Caco-2 (cell line): ENCODE data around the gene ITPR3. TPM values are rescaled to one million over a fixed set of nuclear protein-coding genes. Genes with fewer than 3 reads are reported as not detected.

ENCODE experiments used
- BruUV-seq: library from RNA; stranded (reverse); fragments of 400-500 nt; replicated peaks from 2 replicates; lab custom pipeline; 2021; lab: Mats Ljungman, UMichigan
- CTCF ChIA-PET: fragments of 300-600 bp; sonication (Branson Sonifier 250); formaldehyde crosslinking; loops from one replicate; lab custom pipeline; 2022; ENCODE audit warnings: antibody characterized with exemption; lab: Charles Lee
- POLR2A ChIA-PET: fragments of 300-600 bp; sonication (Branson Sonifier 250); formaldehyde crosslinking; loops from one replicate; lab custom pipeline; 2022; ENCODE audit warnings: antibody characterized with exemption; lab: Charles Lee
- DNase-seq, 2 experiments: peaks; one replicate each; pipeline versions ENCODE4 v3.0.0 to v3.0.0-alpha.2; 2020 to 2022
- H3K27me3 ChIP-seq: replicated peaks from 2 replicates; pipeline ENCODE4 v1.6.0; 2011; ENCODE audit warnings: low read length; ENCODE audit not compliant: control insufficient read depth, insufficient read depth
- H3K36me3 ChIP-seq: 2 replicates; pipeline ENCODE4 v1.5.1; 2011; ENCODE audit warnings: low read length; ENCODE audit not compliant: control insufficient read depth, insufficient read depth
- H3K4me1 ChIP-seq: fragments of 250-450 bp; sonication (Bioruptor Pico); 2 replicates; pipeline ENCODE4 v1.5.1; 2020; ENCODE audit warnings: mild to moderate bottlenecking
- H3K4me3 ChIP-seq: 2 replicates; pipeline ENCODE4 v1.5.1; 2011; ENCODE audit warnings: low read depth, mild to moderate bottlenecking, control low read depth, low read length
- H3K9me3 ChIP-seq: fragments of 250-450 bp; sonication (Bioruptor Pico); 2 replicates; pipeline ENCODE4 v1.5.1; 2020; ENCODE audit warnings: mild to moderate bottlenecking, moderate library complexity
- H3K27ac Mint-ChIP-seq: one replicate; pipeline ENCODE4 v1.8.0; 2022; ENCODE audit warnings: mixed read lengths; ENCODE audit not compliant: unreplicated experiment
- H3K27me3 Mint-ChIP-seq: one replicate; pipeline ENCODE4 v1.8.0; 2022; ENCODE audit warnings: mixed read lengths; ENCODE audit not compliant: insufficient read depth, unreplicated experiment
- H3K36me3 Mint-ChIP-seq: one replicate; pipeline ENCODE4 v1.8.0; 2022; ENCODE audit warnings: mild to moderate bottlenecking, mixed read lengths; ENCODE audit not compliant: insufficient read depth, unreplicated experiment
- H3K4me1 Mint-ChIP-seq: one replicate; pipeline ENCODE4 v1.8.0; 2022; ENCODE audit warnings: low read depth, mixed read lengths; ENCODE audit not compliant: unreplicated experiment
- H3K4me3 Mint-ChIP-seq: one replicate; pipeline ENCODE4 v1.8.0; 2022; ENCODE audit warnings: mild to moderate bottlenecking, moderate library complexity, mixed read lengths; ENCODE audit not compliant: unreplicated experiment
- H3K9me3 Mint-ChIP-seq: one replicate; pipeline ENCODE4 v1.8.0; 2022; ENCODE audit warnings: mixed read lengths; ENCODE audit not compliant: unreplicated experiment
- CTCF ChIP-seq, 2 experiments: fragments of 200-600 bp in 1 of 2; IDR thresholded peaks; 1 replicate in 1 of 2; 2 replicates in 1 of 2; pipeline versions ENCODE4 v1.5.1 to v1.8.0; 2011 to 2022; ENCODE audit warnings: antibody characterized with exemption in 1 of 2, control low read depth in 1 of 2, inconsistent platforms in 1 of 2, low read depth in 1 of 2, low read length in 1 of 2, mild to moderate bottlenecking in 1 of 2, moderate library complexity in 1 of 2; ENCODE audit not compliant: insufficient read depth in 1 of 2, severe bottlenecking in 1 of 2, unreplicated experiment in 1 of 2
- intact Hi-C: fragments of 100-400 bp; cut with micrococcal nuclease; formaldehyde crosslinking; loops from one replicate; pipeline ENCODE4 v1.10.0; 2022; ENCODE audit not compliant: unreplicated experiment
- total RNA-seq: library from RNA; stranded (reverse); gene quantifications from 2 replicates; pipeline ENCODE4 v1.2.3, GENCODE V29; 2022

The ITPR3 gene
- total RNA-seq, 1 experiment from 2014 or later: 42.1 TPM

DNA sequence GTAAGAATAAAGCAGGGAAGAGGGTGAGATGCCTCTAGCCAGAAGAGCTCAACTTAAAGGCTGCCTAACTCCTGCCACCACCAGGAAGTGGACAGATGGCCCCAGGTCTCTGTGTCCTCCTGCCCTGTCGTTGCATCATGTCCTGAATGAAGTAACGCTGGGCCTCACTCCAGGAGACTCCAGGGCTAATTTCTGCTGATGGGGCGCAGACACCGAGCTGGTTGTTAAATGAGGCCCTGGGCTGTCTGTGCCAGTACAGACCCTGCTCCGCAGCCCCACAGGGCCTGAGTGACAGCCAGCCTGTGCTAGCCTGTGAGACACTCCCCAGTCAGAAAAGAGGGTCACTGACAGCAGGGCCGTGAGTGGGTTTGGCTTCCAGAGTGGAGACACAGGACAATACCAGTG is 119.1 kb downstream of the ITPR3 start:
- intact Hi-C loops: no loop called here
- H3K4me1 Mint-ChIP-seq: no peaks in the 10 kb centered on the region
- peak overlapping the region; percentile 42 for H3K27ac Mint-ChIP-seq
- Histone ChIP-seq H3K4me1 (peaks cover 12% of the 10 kb centered on the region), H3K27me3 (no peaks in the 10 kb centered on the region), H3K36me3 (no peaks in the 10 kb centered on the region), H3K9me3 (no peaks in the 10 kb centered on the region), H3K4me3 (no peak overlapping the region)
- no peaks in the 10 kb centered on the region for H3K9me3 Mint-ChIP-seq
- ChIA-PET CTCF (no interaction called here), POLR2A (interaction anchor here (0.6 to 0.8 kb wide), 2 partner anchors 16 to 29 kb away, joined by 3 to 4 read pairs; partner anchors contain the start of gene UQCC2)
- H3K27me3 Mint-ChIP-seq: no peaks in the 10 kb centered on the region
- DNase-seq: no peak
- no peak overlapping the region for H3K4me3 Mint-ChIP-seq
- H3K36me3 Mint-ChIP-seq: no peaks in the 10 kb centered on the region
- no peak for TF ChIP-seq CTCF (IDR thresholded peaks at IDR 0.05; ENCODE audit: insufficient read depth in 1 of 2, low read depth in 1 of 2, low read length in 1 of 2, severe bottlenecking in 1 of 2, unreplicated experiment in 1 of 2)
- no TSS peak for BruUV-seq

DNA sequence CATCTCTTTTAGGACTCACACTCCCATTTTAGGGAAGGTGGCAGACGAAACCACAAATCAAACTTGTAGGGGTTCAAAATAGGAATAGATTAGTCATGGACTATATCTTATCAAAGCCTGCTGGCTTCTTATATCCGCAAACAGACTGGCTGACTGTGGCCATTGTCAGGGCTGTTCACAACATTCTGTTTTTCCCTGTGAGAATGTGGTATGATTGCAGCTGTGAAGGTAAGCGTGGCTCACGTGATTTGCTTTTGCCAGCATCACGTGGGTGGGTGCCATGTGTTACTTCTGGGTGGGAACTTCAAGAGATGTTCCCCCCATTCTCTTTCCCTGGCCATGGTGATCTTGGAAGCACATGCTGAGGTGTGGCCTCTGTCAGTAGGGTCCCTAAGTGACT is 119.7 kb downstream of the ITPR3 start:
- H3K36me3 ChIP-seq: no peaks in the 10 kb centered on the region
- no peak for TF ChIP-seq CTCF (IDR thresholded peaks at IDR 0.05; ENCODE audit: insufficient read depth in 1 of 2, low read depth in 1 of 2, low read length in 1 of 2, severe bottlenecking in 1 of 2, unreplicated experiment in 1 of 2)
- H3K4me3 ChIP-seq: no peak overlapping the region
- Mint-ChIP-seq H3K4me1 (no peaks in the 10 kb centered on the region), H3K27ac (no peak overlapping the region), H3K27me3 (no peaks in the 10 kb centered on the region), H3K4me3 (no peak overlapping the region), H3K9me3 (no peaks in the 10 kb centered on the region), H3K36me3 (no peaks in the 10 kb centered on the region)
- no TSS peak for BruUV-seq
- peaks cover 12% of the 10 kb centered on the region for H3K4me1 ChIP-seq
- ChIA-PET POLR2A (no interaction called here), CTCF (no interaction called here)
- H3K9me3 ChIP-seq: no peaks in the 10 kb centered on the region
- intact Hi-C loops: no loop called here
- no peak for DNase-seq
- no peaks in the 10 kb centered on the region for H3K27me3 ChIP-seq

DNA sequence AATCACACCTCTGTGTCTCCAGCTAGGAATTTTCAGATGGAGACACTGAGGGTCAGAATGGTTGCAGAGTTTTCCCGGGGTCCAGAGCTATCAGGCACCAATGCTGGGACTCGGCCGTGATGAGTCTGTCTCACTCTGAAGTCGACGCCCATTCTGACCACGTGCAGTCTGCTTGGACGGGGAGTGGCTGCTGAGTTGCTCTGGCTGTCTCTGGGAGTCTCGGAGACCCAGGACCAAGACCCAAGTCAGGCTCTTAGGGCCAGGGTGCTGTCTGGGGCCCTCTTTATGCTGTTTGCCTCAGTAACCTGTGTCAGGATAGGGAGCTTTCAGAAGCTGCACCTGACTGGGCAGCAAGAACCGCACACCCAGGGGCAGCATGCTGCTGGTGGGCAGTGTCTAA is 121.0 kb downstream of the ITPR3 start:
- Histone ChIP-seq H3K27me3 (no peaks in the 10 kb centered on the region), H3K36me3 (no peaks in the 10 kb centered on the region), H3K4me3 (no peak overlapping the region), H3K4me1 (peaks cover 12% of the 10 kb centered on the region), H3K9me3 (no peaks in the 10 kb centered on the region)
- no peak for TF ChIP-seq CTCF (IDR thresholded peaks at IDR 0.05; ENCODE audit: insufficient read depth in 1 of 2, low read depth in 1 of 2, low read length in 1 of 2, severe bottlenecking in 1 of 2, unreplicated experiment in 1 of 2)
- no peaks in the 10 kb centered on the region for H3K36me3 Mint-ChIP-seq
- no peak overlapping the region for H3K27ac Mint-ChIP-seq
- H3K27me3 Mint-ChIP-seq: no peaks in the 10 kb centered on the region
- H3K4me1 Mint-ChIP-seq: peaks cover 2% of the 10 kb centered on the region
- ChIA-PET CTCF (interaction anchor here (0.6 to 3.8 kb wide), 2 partner anchors 31 to 191 kb away, joined by 3 to 23 read pairs; partner anchors contain the start of gene UQCC2), POLR2A (no interaction called here)
- intact Hi-C loops: no loop called here
- no peak for DNase-seq
- H3K9me3 Mint-ChIP-seq: no peaks in the 10 kb centered on the region
- no peak overlapping the region for H3K4me3 Mint-ChIP-seq
- BruUV-seq: no TSS peak
